ENCODE measurements around the gene PEF1. TPM values are rescaled to one million over a fixed set of nuclear protein-coding genes. Genes with fewer than 3 reads are reported as not detected.

The PEF1 gene
- total RNA-seq, 2 donors from 2014 or later = 51.4 to 59.1 TPM

- no peaks in the 10 kb centered on the region for H3K36me3 ChIP-seq (ENCODE audit: control insufficient read depth, insufficient read depth, low read length)
- no peaks in the 10 kb centered on the region for H3K9me3 Mint-ChIP-seq
- peaks cover 2% of the 10 kb centered on the region for H3K4me1 ChIP-seq (ENCODE audit: control insufficient read depth, insufficient read depth, low read length)
- H3K4me3 Mint-ChIP-seq = no peak overlapping the region
- no peaks in the 10 kb centered on the region for H3K27me3 ChIP-seq (ENCODE audit: control insufficient read depth, insufficient read depth, low read length, poor library complexity, severe bottlenecking)
- H3K9ac ChIP-seq (ENCODE audit: extremely low read depth, low read length, poor library complexity, severe bottlenecking) = no peak overlapping the region
- WGBS, 2 experiments (ENCODE audit: insufficient coverage in 1 of 2, insufficient read length in 1 of 2) = 89 to 100% methylated on average over 4 to 7 of the region's 7 CpGs
- H3K27ac ChIP-seq (ENCODE audit: low read depth, low read length) = no peak overlapping the region
- no peak for DNase-seq
- no peaks in the 10 kb centered on the region for H3K36me3 Mint-ChIP-seq (ENCODE audit: low read depth)
- H3K27me3 Mint-ChIP-seq (ENCODE audit: insufficient read depth) = no peaks in the 10 kb centered on the region
- TF ChIP-seq CTCF (conservative IDR thresholded peaks at IDR 0.05) = no peak
- H3K27ac Mint-ChIP-seq = no peak overlapping the region
- H3K4me1 Mint-ChIP-seq = peaks cover 16% of the 10 kb centered on the region
- no peak overlapping the region for H3K4me3 ChIP-seq (ENCODE audit: low read length)
- H3K9me3 ChIP-seq (ENCODE audit: control insufficient read depth, low read length) = no peaks in the 10 kb centered on the region
Observed at GRCh38 chr1:31665234-31665878, 20.7 kb upstream of the PEF1 start.

- H3K4me3 ChIP-seq (ENCODE audit: low read length) = no peak overlapping the region
- no peaks in the 10 kb centered on the region for H3K4me1 ChIP-seq (ENCODE audit: control insufficient read depth, insufficient read depth, low read length)
- Mint-ChIP-seq H3K4me3 (no peak overlapping the region), H3K36me3 (ENCODE audit: low read depth) (no peaks in the 10 kb centered on the region), H3K27me3 (ENCODE audit: insufficient read depth) (no peaks in the 10 kb centered on the region), H3K9me3 (no peaks in the 10 kb centered on the region), H3K4me1 (peaks cover 9% of the 10 kb centered on the region), H3K27ac (no peak overlapping the region)
- H3K9me3 ChIP-seq (ENCODE audit: control insufficient read depth, low read length) = no peaks in the 10 kb centered on the region
- DNase-seq = no peak
- no peak for TF ChIP-seq CTCF (conservative IDR thresholded peaks at IDR 0.05)
- no peak overlapping the region for H3K27ac ChIP-seq (ENCODE audit: low read depth, low read length)
- WGBS, 2 experiments (ENCODE audit: insufficient coverage in 1 of 2, insufficient read length in 1 of 2) = 90% methylated on average over 2 to 9 of the region's 9 CpGs
- no peaks in the 10 kb centered on the region for H3K36me3 ChIP-seq (ENCODE audit: control insufficient read depth, insufficient read depth, low read length)
- no peaks in the 10 kb centered on the region for H3K27me3 ChIP-seq (ENCODE audit: control insufficient read depth, insufficient read depth, low read length, poor library complexity, severe bottlenecking)
- H3K9ac ChIP-seq (ENCODE audit: extremely low read depth, low read length, poor library complexity, severe bottlenecking) = no peak overlapping the region
Observed at GRCh38 chr1:31664528-31664927, 19.9 kb upstream of the PEF1 start.

- Histone ChIP-seq H3K9ac (ENCODE audit: extremely low read depth, low read length, poor library complexity, severe bottlenecking) (no peak overlapping the region), H3K36me3 (ENCODE audit: control insufficient read depth, insufficient read depth, low read length) (no peaks in the 10 kb centered on the region), H3K9me3 (ENCODE audit: control insufficient read depth, low read length) (no peaks in the 10 kb centered on the region), H3K4me3 (ENCODE audit: low read length) (no peak overlapping the region), H3K27me3 (ENCODE audit: control insufficient read depth, insufficient read depth, low read length, poor library complexity, severe bottlenecking) (no peaks in the 10 kb centered on the region), H3K4me1 (ENCODE audit: control insufficient read depth, insufficient read depth, low read length) (no peaks in the 10 kb centered on the region), H3K27ac (ENCODE audit: low read depth, low read length) (no peak overlapping the region)
- no peaks in the 10 kb centered on the region for H3K36me3 Mint-ChIP-seq (ENCODE audit: low read depth)
- 44 to 49% methylated on average over 5 to 9 of the region's 9 CpGs for WGBS, 2 experiments (ENCODE audit: insufficient coverage in 1 of 2, insufficient read length in 1 of 2)
- no peaks in the 10 kb centered on the region for H3K9me3 Mint-ChIP-seq
- H3K4me3 Mint-ChIP-seq = no peak overlapping the region
- H3K27ac Mint-ChIP-seq = no peak overlapping the region
- peaks cover 6% of the 10 kb centered on the region for H3K4me1 Mint-ChIP-seq
- no peaks in the 10 kb centered on the region for H3K27me3 Mint-ChIP-seq (ENCODE audit: insufficient read depth)
- TF ChIP-seq CTCF (conservative IDR thresholded peaks at IDR 0.05) = peak; percentile 90
- DNase-seq = peak; percentile 95
Observed at GRCh38 chr1:31663622-31664452, 19.2 kb upstream of the PEF1 start.

Data from endodermal cell (in vitro differentiated cells).